K562 (cell line): ENCODE measurements around the gene PLEKHN1. TPM values are rescaled to one million over a fixed set of nuclear protein-coding genes. Genes with fewer than 3 reads are reported as not detected.

Source experiments
- ATF2 ChIP-seq: sonication (generic); formaldehyde crosslinking; IDR thresholded peaks from 2 replicates; pipeline ENCODE4 v1.8.1; 2022; ENCODE audit warnings: missing genetic modification reagents
- BCOR ChIP-seq: fragments of 450-650 bp; IDR thresholded peaks from 2 replicates; pipeline ENCODE4 v1.6.1; 2016
- BHLHE40 ChIP-seq: IDR thresholded peaks from 2 replicates; pipeline ENCODE4 v1.6.1; 2011; ENCODE audit warnings: low read length, improper control_type of control experiment
- E2F3 ChIP-seq: fragments of 250-450 bp; sonication (Bioruptor Pico); IDR thresholded peaks from 2 replicates; pipeline ENCODE4 v1.4.0; 2020; ENCODE audit warnings: mild to moderate bottlenecking
- ELF2 ChIP-seq: fragments of 250-450 bp; sonication (Bioruptor Pico); IDR thresholded peaks from 2 replicates; pipeline ENCODE4 v1.5.0; 2021; ENCODE audit warnings: mild to moderate bottlenecking
- FOXK1 ChIP-seq: sonication (generic); formaldehyde crosslinking; IDR thresholded peaks from 2 replicates; pipeline ENCODE4 v1.8.0; 2022; ENCODE audit warnings: missing genetic modification reagents, mild to moderate bottlenecking, borderline replicate concordance
- GABPB1 ChIP-seq: sonication (generic); formaldehyde crosslinking; IDR thresholded peaks from 2 replicates; pipeline ENCODE4 v1.8.0; 2022; ENCODE audit warnings: mild to moderate bottlenecking, missing genetic modification reagents
- HCFC1 ChIP-seq: IDR thresholded peaks from 2 replicates; pipeline ENCODE4 v1.6.1; 2012; ENCODE audit warnings: low read depth, low read length, improper control_type of control experiment
- KAT7 ChIP-seq: sonication (generic); formaldehyde crosslinking; IDR thresholded peaks from 2 replicates; pipeline ENCODE4 v1.8.0; 2022; ENCODE audit warnings: missing genetic modification reagents, mild to moderate bottlenecking, borderline replicate concordance
- KLF1 ChIP-seq: fragments of 450-650 bp; IDR thresholded peaks from 2 replicates; pipeline ENCODE4 v1.6.1; 2016; ENCODE audit warnings: missing genetic modification characterization, missing compliant biosample characterization
- SMARCE1 ChIP-seq: fragments of 450-650 bp; IDR thresholded peaks from 2 replicates; pipeline ENCODE4 v1.7.1; 2016; ENCODE audit warnings: mild to moderate bottlenecking
- TARDBP ChIP-seq: fragments of 450-650 bp; IDR thresholded peaks from 2 replicates; pipeline ENCODE4 v1.6.1; 2016
- TCFL5 ChIP-seq: fragments of 250-450 bp; sonication (Bioruptor Pico); conservative IDR thresholded peaks from 2 replicates; pipeline ENCODE4 v1.6.1; 2021; ENCODE audit warnings: mild to moderate bottlenecking, moderate library complexity, matching md5 sums
- U2AF1 ChIP-seq: fragments of 200-400 bp; formaldehyde crosslinking; optimal IDR thresholded peaks from 2 replicates; pipeline ENCODE3; 2017; ENCODE audit warnings: mild to moderate bottlenecking, low read depth, low read length, moderate library complexity
- ZBTB12 ChIP-seq: fragments of 250-450 bp; sonication (Bioruptor Pico); IDR thresholded peaks from 2 replicates; pipeline ENCODE4 v1.4.0; 2020
- ZNF398 ChIP-seq: fragments of 250-450 bp; sonication (Bioruptor Pico); IDR thresholded peaks from 2 replicates; pipeline ENCODE4 v1.8.0; 2021; ENCODE audit warnings: moderate library complexity, mild to moderate bottlenecking, inconsistent platforms
- polyA plus RNA-seq, 8 experiments: library from polyadenylated mRNA; depleted of rRNA in 4 of 8; stranded (reverse) in 5 of 8; unstranded in 3 of 8; fragments of >200 nt; fragmentation: Nextera tagmentation in 2 of 8; fragmentation: Illumina TruSeq in 1 of 8; extraction: Ambion mirVana in 2 of 8; extraction: Trizol in 1 of 8; gene quantifications; 2 replicates each; pipeline versions ENCODE4 v1.2.1 to v1.2.3, GENCODE V29; 2011 to 2014; ENCODE audit warnings: inconsistent platforms in 1 of 8, missing spikeins in 1 of 8
- total RNA-seq, 7 experiments: library from RNA; depleted of rRNA in 6 of 7; stranded (reverse); fragments of >200 nt in 6 of 7; fragmentation: Illumina TruSeq in 2 of 7; extraction: Trizol in 2 of 7; gene quantifications; 2 replicates each; pipeline versions ENCODE4 v1.2.1 to v1.2.3, GENCODE V29; 2011 to 2021; ENCODE audit warnings: low replicate concordance in 1 of 7
- TF ChIP-seq, protein P1 (sequence below): fragments of 450-650 bp; formaldehyde crosslinking; IDR thresholded peaks from 2 replicates; pipeline ENCODE4 v1.4.0; 2020; ENCODE audit warnings: mild to moderate bottlenecking, moderate library complexity
- TF ChIP-seq, protein P2 (sequence below): fragments of 450-650 bp; IDR thresholded peaks from one replicate; pipeline ENCODE4 v1.6.1; 2018; ENCODE audit warnings: mild to moderate bottlenecking, moderate library complexity; ENCODE audit not compliant: partially characterized antibody
- TF ChIP-seq, protein P3 (sequence below), 2 experiments: fragments of 450-650 bp in 1 of 2; sonication (generic) in 1 of 2; formaldehyde crosslinking in 1 of 2; IDR thresholded peaks in 1 of 2; conservative IDR thresholded peaks in 1 of 2; 2 replicates each; pipeline versions ENCODE4 v1.6.1 to v1.8.1; 2016 to 2023; ENCODE audit warnings: mild to moderate bottlenecking in 2 of 2, moderate library complexity in 2 of 2, inconsistent platforms in 1 of 2, missing genetic modification reagents in 1 of 2
- TF ChIP-seq, protein P4 (sequence below): sonication (generic); formaldehyde crosslinking; IDR thresholded peaks from 2 replicates; pipeline ENCODE4 v1.9.0; 2022; ENCODE audit warnings: mild to moderate bottlenecking, missing genetic modification reagents

Gene PLEKHN1
- total and polyA plus RNA-seq, 9 of the 15 experiments (the other 6 are each of a cell fraction or from before 2014, with no cell fraction given): 0.07 to 1.5 (median 0.13) TPM; not detected in 2

DNA sequence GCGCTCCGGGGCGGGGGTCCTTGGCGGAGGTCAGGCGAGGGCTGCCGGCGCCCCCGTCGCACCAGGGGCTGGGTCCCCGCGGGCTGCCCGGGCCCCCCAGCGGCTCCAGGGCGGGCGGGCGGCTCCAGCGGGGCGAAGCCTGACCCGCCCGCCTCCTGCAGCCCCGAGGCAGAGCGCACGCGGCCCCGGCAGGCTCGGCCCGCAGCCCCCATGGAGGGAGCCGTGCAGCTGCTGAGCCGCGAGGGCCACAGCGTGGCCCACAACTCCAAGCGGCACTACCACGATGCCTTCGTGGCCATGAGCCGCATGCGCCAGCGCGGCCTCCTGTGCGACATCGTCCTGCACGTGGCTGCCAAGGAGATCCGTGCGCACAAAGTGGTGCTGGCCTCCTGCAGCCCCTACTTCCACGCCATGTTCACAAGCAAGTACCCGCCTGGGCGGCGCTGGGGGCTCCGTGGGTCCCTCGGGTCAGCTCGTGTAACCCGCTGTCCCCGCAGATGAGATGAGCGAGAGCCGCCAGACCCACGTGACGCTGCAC lies 5.1 kb upstream of the PLEKHN1 start (continued):
- no peak for TF ChIP-seq ZBTB12 (CRISPR knock-in tag)
- peak; percentile 49; the same call in 1 of the 2 replicates for TF ChIP-seq BHLHE40
- peak; percentile 64; the same call in 1 of the 2 replicates for TF ChIP-seq ATF2 (CRISPR knock-in tag)
- TF ChIP-seq KLF1 (tag): no peak
- TF ChIP-seq, protein P1, sequence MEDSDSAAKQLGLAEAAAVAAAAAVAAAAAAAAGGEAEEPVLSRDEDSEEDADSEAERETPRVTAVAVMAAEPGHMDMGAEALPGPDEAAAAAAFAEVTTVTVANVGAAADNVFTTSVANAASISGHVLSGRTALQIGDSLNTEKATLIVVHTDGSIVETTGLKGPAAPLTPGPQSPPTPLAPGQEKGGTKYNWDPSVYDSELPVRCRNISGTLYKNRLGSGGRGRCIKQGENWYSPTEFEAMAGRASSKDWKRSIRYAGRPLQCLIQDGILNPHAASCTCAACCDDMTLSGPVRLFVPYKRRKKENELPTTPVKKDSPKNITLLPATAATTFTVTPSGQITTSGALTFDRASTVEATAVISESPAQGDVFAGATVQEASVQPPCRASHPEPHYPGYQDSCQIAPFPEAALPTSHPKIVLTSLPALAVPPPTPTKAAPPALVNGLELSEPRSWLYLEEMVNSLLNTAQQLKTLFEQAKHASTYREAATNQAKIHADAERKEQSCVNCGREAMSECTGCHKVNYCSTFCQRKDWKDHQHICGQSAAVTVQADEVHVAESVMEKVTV (CRISPR knock-in tag): no peak
- TF ChIP-seq U2AF1: no peak
- TF ChIP-seq ZNF398 (CRISPR knock-in tag): no peak
- no peak; the same call in 1 of the 2 replicates for TF ChIP-seq E2F3 (CRISPR knock-in tag)
- TF ChIP-seq, protein P2, sequence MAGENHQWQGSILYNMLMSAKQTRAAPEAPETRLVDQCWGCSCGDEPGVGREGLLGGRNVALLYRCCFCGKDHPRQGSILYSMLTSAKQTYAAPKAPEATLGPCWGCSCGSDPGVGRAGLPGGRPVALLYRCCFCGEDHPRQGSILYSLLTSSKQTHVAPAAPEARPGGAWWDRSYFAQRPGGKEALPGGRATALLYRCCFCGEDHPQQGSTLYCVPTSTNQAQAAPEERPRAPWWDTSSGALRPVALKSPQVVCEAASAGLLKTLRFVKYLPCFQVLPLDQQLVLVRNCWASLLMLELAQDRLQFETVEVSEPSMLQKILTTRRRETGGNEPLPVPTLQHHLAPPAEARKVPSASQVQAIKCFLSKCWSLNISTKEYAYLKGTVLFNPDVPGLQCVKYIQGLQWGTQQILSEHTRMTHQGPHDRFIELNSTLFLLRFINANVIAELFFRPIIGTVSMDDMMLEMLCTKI: no peak
- TF ChIP-seq TARDBP: no peak
- 0 out of 2 replicates have a peak, but pooled peaks have one; percentile 9 for TF ChIP-seq HCFC1
- no peak for TF ChIP-seq TCFL5 (CRISPR knock-in tag)
- no peak for TF ChIP-seq FOXK1 (CRISPR knock-in tag)
- TF ChIP-seq, protein P3, sequence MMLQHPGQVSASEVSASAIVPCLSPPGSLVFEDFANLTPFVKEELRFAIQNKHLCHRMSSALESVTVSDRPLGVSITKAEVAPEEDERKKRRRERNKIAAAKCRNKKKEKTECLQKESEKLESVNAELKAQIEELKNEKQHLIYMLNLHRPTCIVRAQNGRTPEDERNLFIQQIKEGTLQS (IDR thresholded peaks at IDR 0.05): peak; percentile 15; the same call in 1 of the 2 replicates
- TF ChIP-seq, protein P3 (CRISPR knock-in tag; conservative IDR thresholded peaks at IDR 0.05): no peak
- peak; percentile 56; the same call in 1 of the 2 replicates for TF ChIP-seq GABPB1 (CRISPR knock-in tag)
- TF ChIP-seq BCOR: no peak
- TF ChIP-seq KAT7 (CRISPR knock-in tag): 0 out of 2 replicates have a peak, but pooled peaks have one; percentile 72
- TF ChIP-seq, protein P4, sequence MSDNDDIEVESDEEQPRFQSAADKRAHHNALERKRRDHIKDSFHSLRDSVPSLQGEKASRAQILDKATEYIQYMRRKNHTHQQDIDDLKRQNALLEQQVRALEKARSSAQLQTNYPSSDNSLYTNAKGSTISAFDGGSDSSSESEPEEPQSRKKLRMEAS (CRISPR knock-in tag): peak; percentile 97
- TF ChIP-seq ELF2 (CRISPR knock-in tag): no peak
- no peak for TF ChIP-seq SMARCE1
